GM19240 (cell line): Measurements from ENCODE around the gene PYGB.

ENCODE experiments used
- DNase-seq: peaks from one replicate; pipeline ENCODE4 v3.0.0; 2011; ENCODE audit warnings: low spot score; ENCODE audit not compliant: insufficient read length

Gene PYGB

GRCh38 chr20:25247956-25248785 lies at the start of gene PYGB:
Gene PYGB (plus strand): TSS chr20:25248085. CDS start chr20:25248179, 94 bp downstream.
- DNase-seq = peak; percentile 82

GRCh38 chr20:25198663-25199383 lies 49.1 kb upstream of the PYGB start:
- no peak for DNase-seq

GRCh38 chr20:25199473-25200260 lies 48.2 kb upstream of the PYGB start:
- no peak for DNase-seq

GRCh38 chr20:25203089-25203488 lies 44.8 kb upstream of the PYGB start:
- no peak for DNase-seq

- DNase-seq = no peak
Measured at GRCh38 chr20:25203871-25204320, 44.0 kb upstream of the PYGB start.

GRCh38 chr20:25204550-25205276 lies 43.2 kb upstream of the PYGB start:
- DNase-seq = no peak

- DNase-seq = no peak
Measured at GRCh38 chr20:25205277-25206062, 42.4 kb upstream of the PYGB start.

GRCh38 chr20:25206063-25206403 lies 41.9 kb upstream of the PYGB start:
- DNase-seq = no peak

GRCh38 chr20:25206548-25206947 lies 41.3 kb upstream of the PYGB start:
- no peak for DNase-seq

GRCh38 chr20:25207149-25207959 lies 40.5 kb upstream of the PYGB start:
- DNase-seq = no peak

- DNase-seq = no peak
Measured at GRCh38 chr20:25207960-25208534, 39.8 kb upstream of the PYGB start.

- DNase-seq = no peak
Measured at GRCh38 chr20:25209400-25209799, 38.5 kb upstream of the PYGB start.

- DNase-seq = no peak
Measured at GRCh38 chr20:25209911-25210310, 38.0 kb upstream of the PYGB start.

GRCh38 chr20:25211273-25211672 lies 36.6 kb upstream of the PYGB start:
- no peak for DNase-seq

- DNase-seq = no peak
Measured at GRCh38 chr20:25212242-25212641, 35.6 kb upstream of the PYGB start.

GRCh38 chr20:25213566-25214425 lies 34.1 kb upstream of the PYGB start:
- DNase-seq = no peak

GRCh38 chr20:25214426-25214790 lies 33.5 kb upstream of the PYGB start:
- no peak for DNase-seq

GRCh38 chr20:25214819-25215218 lies 33.1 kb upstream of the PYGB start:
- no peak for DNase-seq
